A673 (cell line): ENCODE results near the gene ADAM12.

Experiments
- CTCF ChIP-seq: fragments of 300-800, 200-600 bp; sonication (generic); conservative IDR thresholded peaks from 2 replicates; pipeline ENCODE4 v1.5.1; 2017; ENCODE audit warnings: low read depth, mild to moderate bottlenecking, antibody characterized with exemption, low read length, moderate library complexity, mixed read lengths
- EZH2 ChIP-seq: fragments of 200-600 bp; sonication (generic); IDR thresholded peaks from 2 replicates; pipeline ENCODE4 v1.6.1; 2017; ENCODE audit warnings: borderline replicate concordance, low read depth, mild to moderate bottlenecking, mixed read lengths, antibody characterized with exemption, low read length; ENCODE audit not compliant: poor library complexity, severe bottlenecking

- TF ChIP-seq CTCF: no peak
- TF ChIP-seq EZH2: no peak
Measured at GRCh38 chr10:126263006-126263676, 125.1 kb downstream of the ADAM12 start.
